NCI-H345 (cell line): ENCODE measurements around the gene SNURF.
"Not testable (repeated sequence)": the region's sequence is repeated elsewhere in the genome, so short reads cannot be mapped to it uniquely, and the experiment has no call there.

Experiments used
- DNase-seq: peaks from one replicate; lab custom pipeline; 2025; lab: John Stamatoyannopoulos, UW

SNURF gene

GRCh38 chr15:24971052-24971451, 16.3 kb downstream of the SNURF start:
- no peak for DNase-seq

DNA sequence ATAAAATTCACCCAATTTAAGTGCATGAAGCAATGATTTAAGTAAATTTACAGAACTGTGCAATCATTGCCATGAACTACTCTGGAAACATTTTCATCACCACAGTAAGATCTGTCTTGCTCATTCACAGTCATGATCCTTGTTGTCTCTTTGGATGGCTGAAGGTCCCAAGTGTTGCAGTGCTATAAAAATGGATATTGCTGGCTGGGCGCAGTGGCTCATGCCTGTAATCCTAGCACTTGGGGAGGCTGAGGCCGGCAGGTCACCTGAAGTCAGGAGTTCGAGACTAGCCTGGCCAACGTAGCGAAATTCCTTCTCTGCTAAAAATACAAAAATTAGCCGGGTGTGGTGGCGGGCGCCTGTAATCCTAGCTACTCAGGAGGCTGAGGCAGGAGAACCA, 17.0 kb downstream of the SNURF start:
- DNase-seq: no peak

- DNase-seq: not testable (repeated sequence)
Observed at GRCh38 chr15:24972707-24973106, 17.9 kb downstream of the SNURF start.

DNA sequence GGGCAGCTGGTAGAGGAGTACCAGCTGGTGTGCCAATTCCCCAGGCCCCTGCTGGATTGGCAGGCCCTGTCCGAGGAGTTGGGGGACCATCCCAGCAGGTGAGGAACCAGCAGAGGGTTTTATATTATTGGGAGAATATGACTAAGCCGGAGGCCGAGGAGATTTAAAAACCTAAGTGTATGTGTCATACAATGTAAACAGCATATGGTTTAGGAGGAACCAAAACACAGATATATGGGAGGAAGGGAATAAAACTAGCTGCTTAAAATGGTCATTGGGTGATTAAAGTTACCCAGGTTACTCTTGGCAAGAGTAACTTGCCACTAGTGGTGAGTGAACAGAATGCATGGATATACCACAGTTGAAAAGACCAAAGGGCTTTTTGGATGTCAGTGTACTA, 22.1 kb downstream of the SNURF start:
- no peak for DNase-seq

- no peak for DNase-seq
Observed at GRCh38 chr15:24977686-24978085, 22.9 kb downstream of the SNURF start.

- no peak for DNase-seq
Observed at GRCh38 chr15:24985224-24985623, 30.4 kb downstream of the SNURF start.

DNA sequence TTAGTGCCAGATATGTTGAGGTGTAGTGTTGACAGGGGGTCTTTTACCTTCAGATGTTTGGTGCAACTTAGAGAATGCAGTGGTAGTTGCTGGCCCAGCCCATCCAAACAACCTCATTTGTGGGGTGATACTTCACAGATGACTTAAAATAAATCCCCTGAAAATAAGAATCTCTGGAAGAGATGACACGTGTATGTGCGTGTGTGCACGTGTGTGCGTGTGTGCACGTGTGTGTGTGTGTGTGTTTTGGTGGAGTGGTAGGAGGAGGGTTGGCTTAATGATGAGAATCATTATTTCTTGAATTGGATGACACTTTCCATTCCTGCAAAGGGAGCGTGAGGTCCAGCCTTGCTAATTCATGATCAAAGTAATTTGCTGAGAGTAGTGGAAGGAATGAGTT, 31.9 kb downstream of the SNURF start:
- no peak for DNase-seq
